Neural progenitor cell (in vitro differentiated cells): ENCODE results near the gene GHRHR.

Source experiments
- EZH2 ChIP-seq: fragments of 200-600 bp; sonication (generic); IDR thresholded peaks from 2 replicates; pipeline ENCODE4 v1.6.1; 2017; ENCODE audit warnings: antibody characterized with exemption, mild to moderate bottlenecking, moderate library complexity
- TF ChIP-seq, protein P1 (sequence below): fragments of 200-600 bp; sonication (generic); IDR thresholded peaks from 2 replicates; pipeline ENCODE4 v1.5.1; 2017; ENCODE audit warnings: antibody characterized with exemption, mild to moderate bottlenecking

DNA sequence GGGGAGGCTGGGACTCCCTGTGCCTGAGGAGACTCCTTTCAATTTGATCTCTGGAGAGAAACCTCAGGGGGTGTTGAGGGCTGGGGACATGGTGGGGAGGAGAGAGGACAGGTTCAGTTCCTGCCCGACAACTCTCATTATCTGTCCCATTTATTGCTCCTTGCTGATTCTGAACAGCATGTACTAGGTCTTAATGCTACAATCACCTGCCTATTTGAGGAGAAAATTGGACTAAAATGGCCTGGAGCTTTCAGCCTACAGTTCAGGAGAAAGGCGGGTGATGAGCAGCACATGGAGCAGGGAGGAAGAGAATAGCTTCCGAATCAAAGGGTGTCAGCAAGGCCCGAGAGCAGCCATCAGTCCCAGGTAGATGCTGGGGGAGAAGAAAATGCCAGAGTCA, 58.4 kb downstream of the GHRHR start:
- TF ChIP-seq, protein P1, sequence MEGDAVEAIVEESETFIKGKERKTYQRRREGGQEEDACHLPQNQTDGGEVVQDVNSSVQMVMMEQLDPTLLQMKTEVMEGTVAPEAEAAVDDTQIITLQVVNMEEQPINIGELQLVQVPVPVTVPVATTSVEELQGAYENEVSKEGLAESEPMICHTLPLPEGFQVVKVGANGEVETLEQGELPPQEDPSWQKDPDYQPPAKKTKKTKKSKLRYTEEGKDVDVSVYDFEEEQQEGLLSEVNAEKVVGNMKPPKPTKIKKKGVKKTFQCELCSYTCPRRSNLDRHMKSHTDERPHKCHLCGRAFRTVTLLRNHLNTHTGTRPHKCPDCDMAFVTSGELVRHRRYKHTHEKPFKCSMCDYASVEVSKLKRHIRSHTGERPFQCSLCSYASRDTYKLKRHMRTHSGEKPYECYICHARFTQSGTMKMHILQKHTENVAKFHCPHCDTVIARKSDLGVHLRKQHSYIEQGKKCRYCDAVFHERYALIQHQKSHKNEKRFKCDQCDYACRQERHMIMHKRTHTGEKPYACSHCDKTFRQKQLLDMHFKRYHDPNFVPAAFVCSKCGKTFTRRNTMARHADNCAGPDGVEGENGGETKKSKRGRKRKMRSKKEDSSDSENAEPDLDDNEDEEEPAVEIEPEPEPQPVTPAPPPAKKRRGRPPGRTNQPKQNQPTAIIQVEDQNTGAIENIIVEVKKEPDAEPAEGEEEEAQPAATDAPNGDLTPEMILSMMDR: no peak
- no peak for TF ChIP-seq EZH2
